Measurements from ENCODE around the gene CCDC150. TPM values are rescaled to one million over a fixed set of nuclear protein-coding genes. Genes with fewer than 3 reads are reported as not detected.

Gene CCDC150
- total and polyA plus RNA-seq, 7 experiments from 2014 or later, result 0.13 to 11.2 (median 1.1) TPM; not detected in 1

DNA sequence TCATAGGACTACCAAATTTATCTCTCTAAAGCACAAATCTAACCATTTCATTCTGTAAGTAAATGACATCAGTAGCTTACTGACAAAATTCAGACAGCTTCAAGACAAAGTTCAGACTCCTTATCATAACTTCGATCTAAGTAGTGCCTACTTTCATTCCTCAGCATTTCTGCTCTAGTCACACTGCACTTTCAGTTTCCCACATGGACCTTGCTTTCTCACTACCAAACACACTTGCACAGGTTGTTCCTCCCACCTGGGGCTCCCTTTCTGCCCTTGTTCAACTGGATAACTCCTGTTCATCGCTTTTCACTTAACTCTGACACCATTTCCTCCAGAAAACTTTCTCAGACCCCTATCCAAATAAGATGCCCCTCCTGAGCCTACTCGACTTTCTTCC lies 22.1 kb upstream of the CCDC150 start:
- Histone ChIP-seq H3K27me3 (ENCODE audit: control insufficient read depth in 2 of 2, insufficient read depth in 2 of 2, low read length in 2 of 2) (no peaks in the 10 kb centered on the region), H3K27ac (ENCODE audit: low read depth, low read length) (no peak overlapping the region), H3K4me3 (ENCODE audit: low read length) (no peak overlapping the region), H3K36me3 (ENCODE audit: control insufficient read depth in 2 of 3, insufficient read depth in 3 of 3, low read length in 3 of 3) (no peaks in the 10 kb centered on the region), H3K9me3 (ENCODE audit: control insufficient read depth in 2 of 3, low read length in 3 of 3) (no peaks in the 10 kb centered on the region), H3K4me1 (ENCODE audit: control insufficient read depth in 2 of 2, insufficient read depth in 2 of 2, low read length in 2 of 2) (no peaks in the 10 kb centered on the region)
- ATAC-seq (no peak), DNase-seq (no peak)
- H3K4me1 Mint-ChIP-seq, result no peaks in the 10 kb centered on the region
- H3K27ac Mint-ChIP-seq, result no peak overlapping the region
- no peaks in the 10 kb centered on the region for H3K36me3 Mint-ChIP-seq
- H3K4me3 Mint-ChIP-seq, result no peak overlapping the region
- peaks cover 8 to 25% (median 23%) of the 10 kb centered on the region in 5 donors for H3K27me3 Mint-ChIP-seq
- H3K9me3 Mint-ChIP-seq, result peaks cover 0 to 6% (median 0%) of the 10 kb centered on the region in 11 donors
- intact Hi-C loops (cut with micrococcal nuclease), result no loop called here
- CTCF ChIA-PET, result no interaction called here
- POLR2A ChIA-PET, result no interaction called here

- Histone ChIP-seq H3K4me1 (ENCODE audit: control insufficient read depth in 2 of 2, insufficient read depth in 2 of 2, low read length in 2 of 2) (no peaks in the 10 kb centered on the region), H3K9me3 (ENCODE audit: control insufficient read depth in 2 of 3, low read length in 3 of 3) (no peaks in the 10 kb centered on the region), H3K4me3 (ENCODE audit: low read length) (no peak overlapping the region), H3K36me3 (ENCODE audit: control insufficient read depth in 2 of 3, insufficient read depth in 3 of 3, low read length in 3 of 3) (no peaks in the 10 kb centered on the region), H3K27ac (ENCODE audit: low read depth, low read length) (no peak overlapping the region), H3K27me3 (ENCODE audit: control insufficient read depth in 2 of 2, insufficient read depth in 2 of 2, low read length in 2 of 2) (no peaks in the 10 kb centered on the region)
- Mint-ChIP-seq H3K36me3 (peaks cover 0 to 9% (median 4%) of the 10 kb centered on the region in 5 donors), H3K27ac (no peak overlapping the region), H3K4me1 (no peaks in the 10 kb centered on the region), H3K9me3 (peaks cover 0 to 18% (median 7%) of the 10 kb centered on the region in 11 donors), H3K4me3 (no peak overlapping the region), H3K27me3 (peaks cover 8 to 38% (median 32%) of the 10 kb centered on the region in 5 donors)
- CTCF ChIA-PET, result no interaction called here
- ATAC-seq (no peak), DNase-seq (no peak)
- POLR2A ChIA-PET, result no interaction called here
- intact Hi-C loops (cut with micrococcal nuclease), result no loop called here
Observed at GRCh38 chr2:196618661-196619060, 20.9 kb upstream of the CCDC150 start.

DNA sequence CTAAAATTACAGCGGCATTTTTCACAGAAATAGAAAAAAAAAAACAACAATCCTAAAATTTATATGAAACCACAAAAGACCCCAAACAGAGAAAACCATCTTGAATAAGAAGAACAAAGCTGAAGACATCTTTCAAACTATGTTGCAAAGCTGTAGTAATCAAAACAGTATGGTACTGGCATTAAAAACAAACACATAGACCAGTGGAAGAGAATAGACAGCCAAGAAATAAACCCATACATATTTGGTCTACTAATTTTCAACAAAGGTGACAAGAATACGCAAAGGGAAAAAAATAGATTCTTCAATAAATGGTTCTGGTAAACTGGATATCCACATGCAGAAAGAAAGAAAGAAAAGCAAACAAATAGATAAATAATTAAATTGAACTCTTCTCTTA lies 9.0 kb upstream of the CCDC150 start:
- Histone ChIP-seq H3K36me3 (ENCODE audit: control insufficient read depth in 2 of 3, insufficient read depth in 3 of 3, low read length in 3 of 3) (no peaks in the 10 kb centered on the region), H3K4me3 (ENCODE audit: low read length) (no peak overlapping the region), H3K27ac (ENCODE audit: low read depth, low read length) (no peak overlapping the region), H3K4me1 (ENCODE audit: control insufficient read depth in 2 of 2, insufficient read depth in 2 of 2, low read length in 2 of 2) (no peaks in the 10 kb centered on the region), H3K9me3 (ENCODE audit: control insufficient read depth in 2 of 3, low read length in 3 of 3) (no peaks in the 10 kb centered on the region), H3K27me3 (ENCODE audit: control insufficient read depth in 2 of 2, insufficient read depth in 2 of 2, low read length in 2 of 2) (no peaks in the 10 kb centered on the region)
- ChIA-PET POLR2A (no interaction called here), CTCF (no interaction called here)
- no peak for DNase-seq
- ATAC-seq, result no peak
- Mint-ChIP-seq H3K27ac (no peak overlapping the region), H3K4me3 (no peak overlapping the region), H3K27me3 (peaks cover 21 to 45% (median 25%) of the 10 kb centered on the region in 5 donors), H3K4me1 (no peaks in the 10 kb centered on the region), H3K9me3 (peaks cover 4 to 26% (median 15%) of the 10 kb centered on the region in 11 donors), H3K36me3 (peaks cover under 1 to 10% (median 6%) of the 10 kb centered on the region in 5 donors)
- intact Hi-C loops (cut with micrococcal nuclease), result loop anchor here in 1 of 2 donors (10.0 kb wide), 3 partner anchors 294 to 1174 kb away; partner anchors contain the start of genes PGAP1 and PLCL1

- Histone ChIP-seq H3K27ac (ENCODE audit: low read depth, low read length) (no peak overlapping the region), H3K36me3 (ENCODE audit: control insufficient read depth in 2 of 3, insufficient read depth in 3 of 3, low read length in 3 of 3) (no peaks in the 10 kb centered on the region), H3K4me1 (ENCODE audit: control insufficient read depth in 2 of 2, insufficient read depth in 2 of 2, low read length in 2 of 2) (peaks cover 4 to 6% of the 10 kb centered on the region in 2 donors), H3K4me3 (ENCODE audit: low read length) (no peak overlapping the region), H3K27me3 (ENCODE audit: control insufficient read depth in 2 of 2, insufficient read depth in 2 of 2, low read length in 2 of 2) (no peaks in the 10 kb centered on the region), H3K9me3 (ENCODE audit: control insufficient read depth in 2 of 3, low read length in 3 of 3) (no peaks in the 10 kb centered on the region)
- Mint-ChIP-seq H3K9me3 (peaks cover 3 to 19% (median 11%) of the 10 kb centered on the region in 11 donors), H3K27ac (no peak overlapping the region), H3K4me3 (no peak overlapping the region), H3K4me1 (peaks cover 0 to 17% (median 9%) of the 10 kb centered on the region in 7 donors), H3K36me3 (peaks cover 0 to 10% (median 6%) of the 10 kb centered on the region in 5 donors), H3K27me3 (peaks cover 4 to 33% (median 16%) of the 10 kb centered on the region in 5 donors)
- no peak for DNase-seq
- ATAC-seq, result no peak
- CTCF ChIA-PET, result no interaction called here
- intact Hi-C loops (cut with micrococcal nuclease), result loop anchor here (5.0 to 10.0 kb wide), 5 partner anchors 290 to 1672 kb away; partner anchors contain the start of genes MOB4 (in 1 of the 2), PGAP1 (in 1 of the 2) and PLCL1 (in 1 of the 2)
- POLR2A ChIA-PET, result no interaction called here
Observed at GRCh38 chr2:196635156-196635555, 4.4 kb upstream of the CCDC150 start.

DNA sequence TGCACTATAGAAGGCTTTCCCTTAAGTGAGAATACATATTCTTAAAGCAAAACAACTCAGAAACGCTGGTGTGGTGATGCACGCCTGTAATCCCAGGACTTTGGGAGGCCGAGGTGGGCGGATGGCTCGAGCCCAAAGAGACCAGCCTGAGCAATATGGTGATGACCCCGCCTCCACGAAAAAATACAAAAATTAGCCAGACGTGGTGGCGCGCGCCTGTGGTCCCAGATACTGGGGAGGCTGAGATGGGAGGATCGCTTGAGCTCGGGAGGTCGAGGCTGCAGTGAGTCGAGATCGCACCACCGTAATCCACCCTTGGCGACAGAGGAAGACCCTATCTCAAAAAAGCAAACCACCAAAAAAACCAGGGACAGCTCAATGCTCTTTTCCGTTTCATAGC lies 750 bp upstream of the CCDC150 start:
- H3K27me3 ChIP-seq (ENCODE audit: control insufficient read depth in 2 of 2, insufficient read depth in 2 of 2, low read length in 2 of 2), result no peaks in the 10 kb centered on the region
- H3K36me3 ChIP-seq (ENCODE audit: control insufficient read depth in 2 of 3, insufficient read depth in 3 of 3, low read length in 3 of 3), result no peaks in the 10 kb centered on the region
- CTCF ChIA-PET, result no interaction called here
- POLR2A ChIA-PET, result interaction anchor here (0.8 to 1.6 kb wide), 3 partner anchors 160 to 796 kb away, joined by 3 to 4 read pairs (median 4); partner anchors contain the start of genes GTF3C3 and SF3B1
- Mint-ChIP-seq H3K36me3 (no peaks in the 10 kb centered on the region), H3K4me3 (peak overlapping the region; percentile 82 to 92 (median 88)), H3K27me3 (peaks cover 0 to 15% (median 0%) of the 10 kb centered on the region in 5 donors), H3K9me3 (peaks cover 0 to 1% (median 0%) of the 10 kb centered on the region in 11 donors), H3K4me1 (peaks cover 4 to 26% (median 19%) of the 10 kb centered on the region in 7 donors), H3K27ac (peak overlapping the region in 4 of 9 donors; percentile 26 to 78 (median 50))
- DNase-seq, result no peak
- intact Hi-C loops (cut with micrococcal nuclease), result loop anchor here (1.0 to 10.0 kb wide), 13 partner anchors 161 to 1669 kb away; partner anchors contain the start of genes COQ10B (in 2 of the 2), DNAH7 (in 2 of the 2), GTF3C3 (in 2 of the 2) and MARS2 (in 2 of the 2)
- H3K4me1 ChIP-seq (ENCODE audit: control insufficient read depth in 2 of 2, insufficient read depth in 2 of 2, low read length in 2 of 2), result peaks cover 7 to 8% of the 10 kb centered on the region in 2 donors
- no peaks in the 10 kb centered on the region for H3K9me3 ChIP-seq (ENCODE audit: control insufficient read depth in 2 of 3, low read length in 3 of 3)
- H3K27ac ChIP-seq (ENCODE audit: low read depth, low read length), result no peak overlapping the region
- peak overlapping the region; percentile 86 for H3K4me3 ChIP-seq (ENCODE audit: low read length)
- no peak for ATAC-seq

DNA sequence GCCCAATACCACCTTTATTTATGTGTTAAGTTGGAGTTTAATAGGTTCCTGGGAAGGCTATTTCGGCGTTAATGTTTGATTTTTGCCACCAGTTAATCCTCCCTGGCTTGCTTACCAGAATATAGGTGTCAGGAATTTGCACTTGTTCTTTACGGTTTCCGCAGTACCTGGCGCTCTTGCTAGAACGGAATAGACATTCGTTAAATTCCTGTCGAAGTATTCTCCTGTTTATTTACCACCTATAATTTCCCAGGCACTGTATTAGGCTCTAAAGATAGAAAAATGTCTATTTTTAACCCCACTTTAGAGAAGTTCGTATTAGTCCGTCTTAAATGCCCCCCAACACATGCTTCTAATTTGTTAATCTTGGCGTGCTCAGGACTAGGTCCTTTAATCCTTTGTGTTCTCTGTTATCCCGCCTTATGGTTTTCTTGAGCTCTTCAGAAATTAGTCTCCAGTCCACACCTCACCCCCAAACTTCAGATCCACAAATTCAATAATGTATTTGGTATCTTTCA lies 575 bp downstream of the CCDC150 start:
- peaks cover 7 to 8% of the 10 kb centered on the region in 2 donors for H3K4me1 ChIP-seq (ENCODE audit: control insufficient read depth in 2 of 2, insufficient read depth in 2 of 2, low read length in 2 of 2)
- Mint-ChIP-seq H3K27ac (peak overlapping the region in 5 of 9 donors; percentile 34 to 72 (median 38)), H3K4me3 (peak overlapping the region; percentile 82 to 92 (median 88)), H3K27me3 (peaks cover 0 to 14% (median 0%) of the 10 kb centered on the region in 5 donors), H3K9me3 (peaks cover 0 to 1% (median 0%) of the 10 kb centered on the region in 11 donors), H3K4me1 (peaks cover 4 to 26% (median 19%) of the 10 kb centered on the region in 7 donors), H3K36me3 (no peaks in the 10 kb centered on the region)
- H3K9me3 ChIP-seq (ENCODE audit: control insufficient read depth in 2 of 3, low read length in 3 of 3), result no peaks in the 10 kb centered on the region
- DNase-seq (no peak), ATAC-seq (no peak)
- H3K27me3 ChIP-seq (ENCODE audit: control insufficient read depth in 2 of 2, insufficient read depth in 2 of 2, low read length in 2 of 2), result no peaks in the 10 kb centered on the region
- no peaks in the 10 kb centered on the region for H3K36me3 ChIP-seq (ENCODE audit: control insufficient read depth in 2 of 3, insufficient read depth in 3 of 3, low read length in 3 of 3)
- peak overlapping the region; percentile 48 for H3K27ac ChIP-seq (ENCODE audit: low read depth, low read length)
- H3K4me3 ChIP-seq (ENCODE audit: low read length), result peak overlapping the region; percentile 86
- POLR2A ChIA-PET, result no interaction called here
- intact Hi-C loops (cut with micrococcal nuclease), result no loop called here
- CTCF ChIA-PET, result interaction anchor here (0.6 kb wide), 1 partner anchor 295 kb away, joined by 3 read pairs; no protein-coding TSS in a partner anchor

Measured in naive thymus-derived CD4-positive, alpha-beta T cell (primary cell).